Neural cell (in vitro differentiated cells): ENCODE data around the gene GRIN3B. TPM values are rescaled to one million over a fixed set of nuclear protein-coding genes. Genes with fewer than 3 reads are reported as not detected.

Experiments used
- H2AFZ ChIP-seq: fragments of 200-600, 300-800 bp; sonication (generic), shearing (Covaris generic); 2 replicates; pipeline ENCODE4 v1.6.0; 2014; ENCODE audit warnings: low read depth, mild to moderate bottlenecking, antibody characterized with exemption, low read length, moderate library complexity
- H3F3A ChIP-seq: fragments of 200-600 bp; shearing (Covaris generic); 2 replicates; pipeline ENCODE4 v1.6.1; 2016; ENCODE audit warnings: mild to moderate bottlenecking, moderate library complexity, mixed read lengths, antibody characterized with exemption, low read length; ENCODE audit not compliant: insufficient read depth, poor library complexity, severe bottlenecking
- H3K27ac ChIP-seq: fragments of 200-600, 300-800 bp; sonication (generic), shearing (Covaris generic); 2 replicates; pipeline ENCODE4 v1.5.1; 2014; ENCODE audit warnings: mild to moderate bottlenecking, low read length, moderate library complexity
- H3K27me3 ChIP-seq: fragments of 300-800, 200-600 bp; sonication (generic), shearing (Covaris generic); 2 replicates; pipeline ENCODE4 v1.6.0; 2014; ENCODE audit warnings: mild to moderate bottlenecking, low read depth, low read length, moderate library complexity; ENCODE audit not compliant: insufficient read depth
- H3K36me3 ChIP-seq: fragments of 300-800, 200-600 bp; sonication (generic), shearing (Covaris generic); 2 replicates; pipeline ENCODE4 v1.5.1; 2014; ENCODE audit warnings: mild to moderate bottlenecking, antibody characterized with exemption, low read length, moderate library complexity; ENCODE audit not compliant: insufficient read depth
- H3K4me2 ChIP-seq: fragments of 300-800, 200-600 bp; sonication (generic), shearing (Covaris generic); 2 replicates; pipeline ENCODE4 v1.6.0; 2014; ENCODE audit warnings: mild to moderate bottlenecking, low read length
- H3K4me3 ChIP-seq: fragments of 300-800, 200-600 bp; sonication (generic), shearing (Covaris generic); 2 replicates; pipeline ENCODE4 v1.5.1; 2014; ENCODE audit warnings: mild to moderate bottlenecking, low read length, moderate library complexity
- H3K79me2 ChIP-seq: fragments of 200-600 bp; shearing (Covaris generic); replicated peaks from 2 replicates; pipeline ENCODE4 v1.6.0; 2014; ENCODE audit warnings: mild to moderate bottlenecking, low read length, moderate library complexity; ENCODE audit not compliant: insufficient read depth
- H3K9ac ChIP-seq: fragments of 300-800, 200-600 bp; sonication (generic), shearing (Covaris generic); 2 replicates; pipeline ENCODE4 v1.6.1; 2016; ENCODE audit warnings: mild to moderate bottlenecking, low read length, mixed read lengths
- H3K9me2 ChIP-seq: fragments of 200-600 bp; shearing (Covaris generic); 2 replicates; pipeline ENCODE4 v1.6.1; 2016; ENCODE audit warnings: mild to moderate bottlenecking, low read length, mixed read lengths; ENCODE audit not compliant: insufficient read depth
- H3K9me3 ChIP-seq: fragments of 200-600, 300-800 bp; sonication (generic), shearing (Covaris generic); 2 replicates; pipeline ENCODE4 v1.6.1; 2016; ENCODE audit warnings: mild to moderate bottlenecking, mixed run types, low read length, moderate library complexity, mixed read lengths
- H4K20me1 ChIP-seq: fragments of 200-600 bp; shearing (Covaris generic); 2 replicates; pipeline ENCODE4 v1.6.1; 2016; ENCODE audit warnings: mild to moderate bottlenecking, mixed run types; ENCODE audit not compliant: insufficient read depth
- CTCF ChIP-seq: fragments of 450-650 bp; IDR thresholded peaks from 2 replicates; pipeline ENCODE4 v1.5.1; 2014; ENCODE audit warnings: antibody characterized with exemption, mild to moderate bottlenecking, moderate library complexity; ENCODE audit not compliant: poor library complexity, severe bottlenecking
- EP300 ChIP-seq: fragments of 450-650 bp; conservative IDR thresholded peaks from 2 replicates; pipeline ENCODE4 v1.6.1; 2014; ENCODE audit warnings: antibody characterized with exemption, mild to moderate bottlenecking, moderate library complexity; ENCODE audit not compliant: poor library complexity, severe bottlenecking
- EZH2 ChIP-seq: fragments of 200-600, 300-800 bp; shearing (Covaris generic), sonication (generic); IDR thresholded peaks from 2 replicates; pipeline ENCODE4 v1.6.1; 2014; ENCODE audit warnings: antibody characterized with exemption, low read length, borderline replicate concordance, mild to moderate bottlenecking; ENCODE audit not compliant: insufficient read depth, poor library complexity, severe bottlenecking
- MXI1 ChIP-seq: fragments of 450-650 bp; conservative IDR thresholded peaks from 2 replicates; pipeline ENCODE4 v1.6.1; 2014; ENCODE audit warnings: antibody characterized with exemption, mild to moderate bottlenecking; ENCODE audit not compliant: poor library complexity, severe bottlenecking
- POLR2AphosphoS5 ChIP-seq: IDR thresholded peaks from 2 replicates; pipeline ENCODE4 v1.6.1; 2012
- RAD21 ChIP-seq: fragments of 450-650 bp; conservative IDR thresholded peaks from 2 replicates; pipeline ENCODE4 v1.6.1; 2014; ENCODE audit warnings: antibody characterized with exemption, mild to moderate bottlenecking, moderate library complexity
- SMC3 ChIP-seq: fragments of 450-650 bp; conservative IDR thresholded peaks from 2 replicates; pipeline ENCODE4 v1.6.1; 2014; ENCODE audit warnings: antibody characterized with exemption, mild to moderate bottlenecking, moderate library complexity; ENCODE audit not compliant: poor library complexity
- TAF1 ChIP-seq: IDR thresholded peaks from 2 replicates; pipeline ENCODE4 v1.6.1; 2012; ENCODE audit warnings: low read depth
- polyA plus RNA-seq: library from polyadenylated mRNA; depleted of rRNA; stranded (reverse); fragments of >200 nt; gene quantifications from 2 replicates; pipeline ENCODE4 v1.2.3, GENCODE V29; 2014
- TF ChIP-seq, protein P1 (sequence below): IDR thresholded peaks from 2 replicates; pipeline ENCODE4 v1.6.1; 2012; ENCODE audit warnings: borderline replicate concordance

The GRIN3B gene
- polyA plus RNA-seq, 1 donor from 2014 or later, result 0.46 TPM

GRCh38 chr19:960601-960938 lies 39.6 kb upstream of the GRIN3B start:
- Histone ChIP-seq H3F3A (no peaks in the 10 kb centered on the region), H2AFZ (no peak overlapping the region), H4K20me1 (no peaks in the 10 kb centered on the region), H3K9ac (no peak overlapping the region), H3K9me2 (no peaks in the 10 kb centered on the region), H3K4me3 (no peak overlapping the region), H3K9me3 (no peaks in the 10 kb centered on the region), H3K4me2 (no peak overlapping the region), H3K36me3 (peaks cover 16% of the 10 kb centered on the region), H3K27ac (no peak overlapping the region), H3K27me3 (no peaks in the 10 kb centered on the region), H3K79me2 (no peaks in the 10 kb centered on the region)
- no peak for TF ChIP-seq CTCF
- no peak for TF ChIP-seq EZH2
- TF ChIP-seq RAD21, result no peak
- no peak for TF ChIP-seq MXI1
- no peak for TF ChIP-seq EP300
- TF ChIP-seq SMC3, result no peak
- TF ChIP-seq TAF1, result no peak
- TF ChIP-seq POLR2AphosphoS5, result no peak

- H2AFZ ChIP-seq, result no peak overlapping the region
- H3K4me2 ChIP-seq, result no peak overlapping the region
- no peaks in the 10 kb centered on the region for H3K79me2 ChIP-seq
- no peak overlapping the region for H3K27ac ChIP-seq
- H3K9ac ChIP-seq, result no peak overlapping the region
- no peaks in the 10 kb centered on the region for H4K20me1 ChIP-seq
- peaks cover 20% of the 10 kb centered on the region for H3K36me3 ChIP-seq
- H3K4me3 ChIP-seq, result no peak overlapping the region
- no peaks in the 10 kb centered on the region for H3F3A ChIP-seq
- no peaks in the 10 kb centered on the region for H3K9me2 ChIP-seq
- H3K9me3 ChIP-seq, result no peaks in the 10 kb centered on the region
- no peaks in the 10 kb centered on the region for H3K27me3 ChIP-seq
- TF ChIP-seq MXI1 (no peak), EP300 (no peak), RAD21 (no peak), CTCF (no peak), EZH2 (no peak), POLR2AphosphoS5 (no peak), TAF1 (no peak), SMC3 (no peak)
- TF ChIP-seq, protein P1, sequence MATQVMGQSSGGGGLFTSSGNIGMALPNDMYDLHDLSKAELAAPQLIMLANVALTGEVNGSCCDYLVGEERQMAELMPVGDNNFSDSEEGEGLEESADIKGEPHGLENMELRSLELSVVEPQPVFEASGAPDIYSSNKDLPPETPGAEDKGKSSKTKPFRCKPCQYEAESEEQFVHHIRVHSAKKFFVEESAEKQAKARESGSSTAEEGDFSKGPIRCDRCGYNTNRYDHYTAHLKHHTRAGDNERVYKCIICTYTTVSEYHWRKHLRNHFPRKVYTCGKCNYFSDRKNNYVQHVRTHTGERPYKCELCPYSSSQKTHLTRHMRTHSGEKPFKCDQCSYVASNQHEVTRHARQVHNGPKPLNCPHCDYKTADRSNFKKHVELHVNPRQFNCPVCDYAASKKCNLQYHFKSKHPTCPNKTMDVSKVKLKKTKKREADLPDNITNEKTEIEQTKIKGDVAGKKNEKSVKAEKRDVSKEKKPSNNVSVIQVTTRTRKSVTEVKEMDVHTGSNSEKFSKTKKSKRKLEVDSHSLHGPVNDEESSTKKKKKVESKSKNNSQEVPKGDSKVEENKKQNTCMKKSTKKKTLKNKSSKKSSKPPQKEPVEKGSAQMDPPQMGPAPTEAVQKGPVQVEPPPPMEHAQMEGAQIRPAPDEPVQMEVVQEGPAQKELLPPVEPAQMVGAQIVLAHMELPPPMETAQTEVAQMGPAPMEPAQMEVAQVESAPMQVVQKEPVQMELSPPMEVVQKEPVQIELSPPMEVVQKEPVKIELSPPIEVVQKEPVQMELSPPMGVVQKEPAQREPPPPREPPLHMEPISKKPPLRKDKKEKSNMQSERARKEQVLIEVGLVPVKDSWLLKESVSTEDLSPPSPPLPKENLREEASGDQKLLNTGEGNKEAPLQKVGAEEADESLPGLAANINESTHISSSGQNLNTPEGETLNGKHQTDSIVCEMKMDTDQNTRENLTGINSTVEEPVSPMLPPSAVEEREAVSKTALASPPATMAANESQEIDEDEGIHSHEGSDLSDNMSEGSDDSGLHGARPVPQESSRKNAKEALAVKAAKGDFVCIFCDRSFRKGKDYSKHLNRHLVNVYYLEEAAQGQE, result no peak
Measured at GRCh38 chr19:961866-962620, 38.2 kb upstream of the GRIN3B start.
